MG63 (cell line): ENCODE data around the gene HES4. TPM values are rescaled to one million over a fixed set of nuclear protein-coding genes. Genes with fewer than 3 reads are reported as not detected.
A peak's percentile ranks its signal among the peaks of the same experiment; 100 is the strongest.

Experiments used
- DNase-seq: peaks from one replicate; pipeline ENCODE4 v3.0.0-alpha.2; 2020
- H3K27me3 ChIP-seq: fragments of 250-450 bp; sonication (Bioruptor Pico); 2 replicates; pipeline ENCODE4 v1.5.1; 2020; ENCODE audit warnings: mild to moderate bottlenecking, moderate library complexity
- H3K36me3 ChIP-seq: fragments of 250-450 bp; sonication (Bioruptor Pico); 2 replicates; pipeline ENCODE4 v1.5.1; 2020; ENCODE audit warnings: mild to moderate bottlenecking, moderate library complexity
- H3K4me3 ChIP-seq: fragments of 250-450 bp; sonication (Bioruptor Pico); 2 replicates; pipeline ENCODE4 v1.5.1; 2020; ENCODE audit warnings: mild to moderate bottlenecking, moderate library complexity
- H3K9me3 ChIP-seq: fragments of 250-450 bp; sonication (Bioruptor Pico); 2 replicates; pipeline ENCODE4 v1.5.1; 2020; ENCODE audit warnings: mild to moderate bottlenecking, moderate library complexity
- total RNA-seq: library from RNA; depleted of rRNA; stranded (reverse); fragments of >200 nt; shearing (Covaris generic); gene quantifications from 2 replicates; pipeline ENCODE4 v1.2.3, GENCODE V29; 2014; ENCODE audit warnings: low replicate concordance

The HES4 gene
- total RNA-seq, 1 experiment from 2014 or later, result 25.5 TPM

GRCh38 chr1:967466-968343 is 32.2 kb downstream of the HES4 start:
- no peak for DNase-seq
- H3K27me3 ChIP-seq, result no peaks in the 10 kb centered on the region
- H3K36me3 ChIP-seq, result peaks cover 3% of the 10 kb centered on the region
- H3K9me3 ChIP-seq, result no peaks in the 10 kb centered on the region
- no peak overlapping the region for H3K4me3 ChIP-seq

GRCh38 chr1:966704-967300 is 33.1 kb downstream of the HES4 start:
- Histone ChIP-seq H3K4me3 (peak overlapping the region; percentile 63), H3K27me3 (no peaks in the 10 kb centered on the region), H3K9me3 (no peaks in the 10 kb centered on the region), H3K36me3 (peaks cover 3% of the 10 kb centered on the region)
- DNase-seq, result peak; percentile 85

- no peaks in the 10 kb centered on the region for H3K9me3 ChIP-seq
- H3K27me3 ChIP-seq, result no peaks in the 10 kb centered on the region
- peaks cover 3% of the 10 kb centered on the region for H3K36me3 ChIP-seq
- H3K4me3 ChIP-seq, result peak within 1 kb of the TSS; percentile 63
- DNase-seq, result peak; percentile 74
These were observed 33.7 kb downstream of the HES4 start, which contains the start of gene PLEKHN1 for GRCh38 chr1:966135-966703. PLEKHN1 (plus strand) TSS chr1:966482; CDS start chr1:966532, 50 bp downstream.

- Histone ChIP-seq H3K4me3 (peak overlapping the region; percentile 63), H3K9me3 (no peaks in the 10 kb centered on the region), H3K27me3 (no peaks in the 10 kb centered on the region), H3K36me3 (peaks cover 3% of the 10 kb centered on the region)
- no peak for DNase-seq
These were observed 34.3 kb downstream of the HES4 start for GRCh38 chr1:965526-966134.

GRCh38 chr1:964691-965525 is 35.0 kb downstream of the HES4 start:
- H3K36me3 ChIP-seq, result peaks cover 3% of the 10 kb centered on the region
- no peaks in the 10 kb centered on the region for H3K9me3 ChIP-seq
- no peaks in the 10 kb centered on the region for H3K27me3 ChIP-seq
- H3K4me3 ChIP-seq, result no peak overlapping the region
- no peak for DNase-seq

GRCh38 chr1:963746-964525 is 36.0 kb downstream of the HES4 start:
- Histone ChIP-seq H3K4me3 (no peak overlapping the region), H3K9me3 (no peaks in the 10 kb centered on the region), H3K36me3 (peaks cover 4% of the 10 kb centered on the region), H3K27me3 (no peaks in the 10 kb centered on the region)
- no peak for DNase-seq

GRCh38 chr1:963301-963651 is 36.6 kb downstream of the HES4 start:
- no peak for DNase-seq
- no peak overlapping the region for H3K4me3 ChIP-seq

GRCh38 chr1:962381-963300 is 37.3 kb downstream of the HES4 start:
- Histone ChIP-seq H3K4me3 (no peak overlapping the region), H3K27me3 (no peaks in the 10 kb centered on the region), H3K9me3 (no peaks in the 10 kb centered on the region), H3K36me3 (peaks cover 10% of the 10 kb centered on the region)
- no peak for DNase-seq

More at GRCh38 chr1:963301-963651, 36.6 kb downstream of the HES4 start:
- Histone ChIP-seq H3K9me3 (no peaks in the 10 kb centered on the region), H3K27me3 (no peaks in the 10 kb centered on the region), H3K36me3 (peaks cover 10% of the 10 kb centered on the region)

GRCh38 chr1:961132-961669 is 38.7 kb downstream of the HES4 start:
- H3K9me3 ChIP-seq, result no peaks in the 10 kb centered on the region
- H3K4me3 ChIP-seq, result peak overlapping the region; percentile 88
- no peak for DNase-seq
- H3K36me3 ChIP-seq, result peaks cover 16% of the 10 kb centered on the region
- H3K27me3 ChIP-seq, result no peaks in the 10 kb centered on the region

- DNase-seq, result peak; percentile 90
- H3K36me3 ChIP-seq, result peaks cover 23% of the 10 kb centered on the region
- no peaks in the 10 kb centered on the region for H3K9me3 ChIP-seq
- no peaks in the 10 kb centered on the region for H3K27me3 ChIP-seq
- H3K4me3 ChIP-seq, result peak within 1 kb of the TSS; percentile 88
These were observed 39.4 kb downstream of the HES4 start, which contains the start of gene KLHL17 for GRCh38 chr1:960363-961131. KLHL17 (plus strand) TSS chr1:960584; CDS start chr1:960694, 110 bp downstream.

GRCh38 chr1:959731-960362 is 40.0 kb downstream of the HES4 start:
- Histone ChIP-seq H3K27me3 (no peaks in the 10 kb centered on the region), H3K4me3 (peak overlapping the region; percentile 88), H3K36me3 (peaks cover 29% of the 10 kb centered on the region), H3K9me3 (no peaks in the 10 kb centered on the region)
- no peak for DNase-seq

- H3K9me3 ChIP-seq, result no peaks in the 10 kb centered on the region
- DNase-seq, result peak; percentile 90
- peak within 1 kb of the TSS; percentile 88 for H3K4me3 ChIP-seq
- H3K27me3 ChIP-seq, result no peaks in the 10 kb centered on the region
- peaks cover 32% of the 10 kb centered on the region for H3K36me3 ChIP-seq
These were observed 40.8 kb downstream of the HES4 start, which contains the start of gene NOC2L for GRCh38 chr1:958823-959730. NOC2L (minus strand) TSS chr1:959256; CDS start chr1:959240, 16 bp downstream.
